Trophoblast cell (in vitro differentiated cells and primary cell): ENCODE results near the gene UQCC2.

ENCODE experiments used
- DNase-seq, 2 donors: peaks; one replicate each; pipeline ENCODE4 v3.0.0-alpha.2; 2016
- H2AFZ ChIP-seq: 2 replicates; pipeline ENCODE4 v1.6.1; 2013; ENCODE audit warnings: low read length, moderate library complexity, mild to moderate bottlenecking; ENCODE audit not compliant: insufficient read depth, poor library complexity
- H2AK5ac ChIP-seq: 2 replicates; pipeline ENCODE4 v1.6.1; 2013; ENCODE audit warnings: mild to moderate bottlenecking, low read length
- H2BK120ac ChIP-seq: 2 replicates; pipeline ENCODE4 v1.6.1; 2013; ENCODE audit warnings: low read length, mild to moderate bottlenecking, moderate library complexity; ENCODE audit not compliant: insufficient read depth, poor library complexity
- H2BK12ac ChIP-seq: 2 replicates; pipeline ENCODE4 v1.6.1; 2013; ENCODE audit warnings: mild to moderate bottlenecking, low read length, moderate library complexity
- H2BK5ac ChIP-seq: 2 replicates; pipeline ENCODE4 v1.6.1; 2013; ENCODE audit warnings: low read length, low read depth, moderate library complexity, mild to moderate bottlenecking; ENCODE audit not compliant: poor library complexity
- H3K14ac ChIP-seq: 2 replicates; pipeline ENCODE4 v1.6.1; 2013; ENCODE audit warnings: mild to moderate bottlenecking, low read length
- H3K18ac ChIP-seq: 2 replicates; pipeline ENCODE4 v1.6.1; 2013; ENCODE audit warnings: mild to moderate bottlenecking, low read length
- H3K23ac ChIP-seq: 2 replicates; pipeline ENCODE4 v1.6.1; 2013; ENCODE audit warnings: low read length
- H3K27ac ChIP-seq: 2 replicates; pipeline ENCODE4 v1.5.1; 2013; ENCODE audit warnings: low read depth, mild to moderate bottlenecking, inconsistent platforms, low read length, moderate library complexity
- H3K27me3 ChIP-seq: 2 replicates; pipeline ENCODE4 v1.6.1; 2013; ENCODE audit warnings: inconsistent platforms, mild to moderate bottlenecking, low read length, moderate library complexity; ENCODE audit not compliant: insufficient read depth
- H3K36me3 ChIP-seq, 2 experiments: 1 replicate in 1 of 2; 2 replicates in 1 of 2; pipeline ENCODE4 v1.6.1; 2013; ENCODE audit warnings: low read length in 2 of 2, mild to moderate bottlenecking in 2 of 2, moderate library complexity in 1 of 2; ENCODE audit not compliant: insufficient read depth in 2 of 2, control insufficient read depth in 1 of 2
- H3K4ac ChIP-seq: 2 replicates; pipeline ENCODE4 v1.6.1; 2013; ENCODE audit warnings: low read depth, mild to moderate bottlenecking, low read length, moderate library complexity
- H3K4me1 ChIP-seq, 2 experiments: 1 replicate in 1 of 2; 2 replicates in 1 of 2; pipeline ENCODE4 v1.6.1; 2013; ENCODE audit warnings: low read length in 2 of 2, mild to moderate bottlenecking in 2 of 2, moderate library complexity in 1 of 2; ENCODE audit not compliant: insufficient read depth in 2 of 2, control insufficient read depth in 1 of 2
- H3K4me2 ChIP-seq: 2 replicates; pipeline ENCODE4 v1.6.1; 2013; ENCODE audit warnings: inconsistent platforms, mild to moderate bottlenecking, low read length, moderate library complexity
- H3K4me3 ChIP-seq: 2 replicates; pipeline ENCODE4 v1.5.1; 2013; ENCODE audit warnings: mild to moderate bottlenecking, low read depth, low read length, inconsistent platforms
- H3K79me1 ChIP-seq: one replicate; pipeline ENCODE4 v1.6.1; 2013; ENCODE audit warnings: low read length
- H3K79me2 ChIP-seq: 2 replicates; pipeline ENCODE4 v1.6.1; 2013; ENCODE audit warnings: low read length, mild to moderate bottlenecking; ENCODE audit not compliant: control insufficient read depth, insufficient read depth, poor library complexity
- H3K9ac ChIP-seq: 2 replicates; pipeline ENCODE4 v1.6.1; 2013; ENCODE audit warnings: mild to moderate bottlenecking, low read length
- H3K9me3 ChIP-seq: 2 replicates; pipeline ENCODE4 v1.6.1; 2013; ENCODE audit warnings: low read depth, mild to moderate bottlenecking, control low read depth, inconsistent platforms, low read length; ENCODE audit not compliant: insufficient read depth
- H4K12ac ChIP-seq: 2 replicates; pipeline ENCODE4 v1.6.1; 2013; ENCODE audit warnings: low read depth, mild to moderate bottlenecking, low read length, moderate library complexity
- H4K8ac ChIP-seq: 2 replicates; pipeline ENCODE4 v1.6.1; 2013; ENCODE audit warnings: low read depth, mild to moderate bottlenecking, low read length, moderate library complexity
- H4K91ac ChIP-seq: one replicate; pipeline ENCODE4 v1.6.1; 2013; ENCODE audit warnings: low read depth, mild to moderate bottlenecking, low read length, moderate library complexity
- WGBS: extraction: QIAGEN DNeasy Blood & Tissue Kit; methylation state at CpG from one replicate; pipeline ENCODE4 v1.1.7; 2013; ENCODE audit warnings: missing lambda C conversion rate; ENCODE audit not compliant: insufficient read length, insufficient coverage; ENCODE audit errors: extremely low coverage; 5-methylcytosine and 5-hydroxymethylcytosine counted together

UQCC2 gene

DNA sequence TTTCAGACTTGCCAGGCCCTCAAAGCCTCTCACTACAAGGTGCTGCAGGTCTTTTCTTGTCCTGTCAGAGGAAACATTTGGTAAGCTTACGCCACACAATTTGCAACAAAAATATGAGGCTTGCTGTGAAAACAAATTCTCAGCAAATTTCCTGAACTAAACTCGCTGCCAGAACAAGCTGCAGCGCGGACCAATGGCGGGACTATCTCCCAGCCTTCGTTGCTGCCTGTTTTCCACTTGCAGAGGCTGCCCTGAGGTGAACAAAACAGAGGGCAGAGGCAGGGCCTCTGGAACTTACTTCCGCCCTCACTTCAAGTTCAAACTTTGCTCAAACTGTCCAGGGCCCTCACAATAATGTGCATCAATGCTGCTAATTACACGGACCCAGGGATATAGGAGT lies 12.4 kb downstream of the UQCC2 start:
- Histone ChIP-seq H3K14ac (no peak overlapping the region), H2AK5ac (no peak overlapping the region)
- no CpG with 5 or more reads among the region's 8 CpGs for WGBS

DNA sequence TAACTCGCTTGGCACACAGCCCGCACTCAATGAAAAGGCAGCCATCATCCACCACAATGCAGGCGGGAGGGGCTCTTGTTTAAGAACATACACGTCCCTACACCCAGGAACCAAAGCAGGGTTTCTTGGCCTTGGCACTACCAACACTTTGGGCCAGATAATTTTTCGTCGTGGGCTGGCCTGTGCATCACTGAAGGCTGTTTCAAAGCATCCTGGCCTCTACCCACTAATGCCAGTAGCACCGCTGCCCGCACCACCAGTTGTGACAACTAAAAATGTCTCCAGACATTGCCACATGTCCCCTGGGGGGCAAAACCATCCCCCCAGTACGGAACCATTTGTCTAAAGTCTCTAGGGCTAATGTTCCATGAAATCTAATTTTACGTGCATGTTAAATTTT lies 13.0 kb downstream of the UQCC2 start:
- Histone ChIP-seq H3K18ac (no peak overlapping the region), H3K23ac (no peak overlapping the region), H3K36me3 (peaks cover 40% of the 10 kb centered on the region in 2 experiments), H3K9me3 (peaks cover 2% of the 10 kb centered on the region), H3K4me2 (no peak overlapping the region), H2BK5ac (no peak overlapping the region), H4K91ac (no peak overlapping the region), H3K14ac (no peak overlapping the region), H3K79me1 (no peaks in the 10 kb centered on the region), H4K12ac (no peak overlapping the region), H3K27me3 (no peaks in the 10 kb centered on the region), H2AFZ (no peak overlapping the region), H3K27ac (no peak overlapping the region), H3K9ac (no peak overlapping the region), H3K4me3 (no peak overlapping the region), H3K4me1 (no peaks in the 10 kb centered on the region), H2BK120ac (no peak overlapping the region), H3K79me2 (no peaks in the 10 kb centered on the region), H3K4ac (no peak overlapping the region), H2BK12ac (no peak overlapping the region), H2AK5ac (no peak overlapping the region), H4K8ac (no peak overlapping the region)
- no peak for DNase-seq
- WGBS = no CpG with 5 or more reads among the region's 10 CpGs

More for the DNA sequence above, 12.4 kb downstream of the UQCC2 start:
- Histone ChIP-seq H3K79me1 (no peaks in the 10 kb centered on the region), H4K12ac (no peak overlapping the region), H3K36me3 (peaks cover 37 to 41% of the 10 kb centered on the region in 2 experiments), H3K79me2 (no peaks in the 10 kb centered on the region), H3K4me3 (no peak overlapping the region), H2BK5ac (no peak overlapping the region), H3K4ac (no peak overlapping the region), H3K4me1 (no peaks in the 10 kb centered on the region), H2BK120ac (no peak overlapping the region), H4K91ac (no peak overlapping the region), H3K9me3 (peaks cover 2% of the 10 kb centered on the region), H3K18ac (no peak overlapping the region), H3K9ac (no peak overlapping the region), H3K27me3 (no peaks in the 10 kb centered on the region), H3K23ac (no peak overlapping the region), H2BK12ac (no peak overlapping the region), H4K8ac (no peak overlapping the region), H3K27ac (no peak overlapping the region), H2AFZ (no peak overlapping the region), H3K4me2 (no peak overlapping the region)
- no peak for DNase-seq

DNA sequence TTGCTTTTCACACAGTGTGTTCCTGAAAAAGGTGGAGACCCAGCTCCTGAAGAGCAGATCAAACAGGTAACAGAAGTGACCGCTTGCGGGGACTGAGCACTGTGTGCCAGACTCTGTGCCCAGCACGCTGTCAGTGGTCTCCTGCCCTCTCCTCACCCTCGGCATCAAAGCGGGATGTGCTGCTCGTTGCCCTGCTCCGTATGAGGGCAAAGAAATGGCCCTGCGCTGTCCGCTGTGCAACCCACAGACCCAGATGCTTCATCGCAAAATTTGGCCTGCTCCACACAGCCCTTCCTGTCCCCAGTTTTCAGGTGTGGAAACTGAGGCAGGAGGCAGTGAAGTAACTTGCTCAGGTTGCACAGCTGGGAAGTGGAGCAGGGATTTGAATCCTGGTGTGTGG lies 13.7 kb downstream of the UQCC2 start:
- Histone ChIP-seq H4K91ac (no peak overlapping the region), H2AK5ac (no peak overlapping the region), H3K4me2 (no peak overlapping the region), H3K23ac (no peak overlapping the region), H2BK12ac (no peak overlapping the region), H3K14ac (no peak overlapping the region), H3K4ac (no peak overlapping the region), H3K4me1 (no peaks in the 10 kb centered on the region), H3K18ac (no peak overlapping the region), H3K36me3 (peaks cover 40 to 41% of the 10 kb centered on the region in 2 experiments), H4K8ac (no peak overlapping the region), H2BK5ac (no peak overlapping the region), H3K27ac (no peak overlapping the region), H2BK120ac (no peak overlapping the region), H3K79me2 (no peaks in the 10 kb centered on the region), H3K9ac (no peak overlapping the region), H4K12ac (no peak overlapping the region), H3K9me3 (peaks cover 2% of the 10 kb centered on the region), H2AFZ (no peak overlapping the region), H3K79me1 (no peaks in the 10 kb centered on the region), H3K4me3 (no peak overlapping the region), H3K27me3 (no peaks in the 10 kb centered on the region)
- DNase-seq = no peak
- no CpG with 5 or more reads among the region's 10 CpGs for WGBS

DNA sequence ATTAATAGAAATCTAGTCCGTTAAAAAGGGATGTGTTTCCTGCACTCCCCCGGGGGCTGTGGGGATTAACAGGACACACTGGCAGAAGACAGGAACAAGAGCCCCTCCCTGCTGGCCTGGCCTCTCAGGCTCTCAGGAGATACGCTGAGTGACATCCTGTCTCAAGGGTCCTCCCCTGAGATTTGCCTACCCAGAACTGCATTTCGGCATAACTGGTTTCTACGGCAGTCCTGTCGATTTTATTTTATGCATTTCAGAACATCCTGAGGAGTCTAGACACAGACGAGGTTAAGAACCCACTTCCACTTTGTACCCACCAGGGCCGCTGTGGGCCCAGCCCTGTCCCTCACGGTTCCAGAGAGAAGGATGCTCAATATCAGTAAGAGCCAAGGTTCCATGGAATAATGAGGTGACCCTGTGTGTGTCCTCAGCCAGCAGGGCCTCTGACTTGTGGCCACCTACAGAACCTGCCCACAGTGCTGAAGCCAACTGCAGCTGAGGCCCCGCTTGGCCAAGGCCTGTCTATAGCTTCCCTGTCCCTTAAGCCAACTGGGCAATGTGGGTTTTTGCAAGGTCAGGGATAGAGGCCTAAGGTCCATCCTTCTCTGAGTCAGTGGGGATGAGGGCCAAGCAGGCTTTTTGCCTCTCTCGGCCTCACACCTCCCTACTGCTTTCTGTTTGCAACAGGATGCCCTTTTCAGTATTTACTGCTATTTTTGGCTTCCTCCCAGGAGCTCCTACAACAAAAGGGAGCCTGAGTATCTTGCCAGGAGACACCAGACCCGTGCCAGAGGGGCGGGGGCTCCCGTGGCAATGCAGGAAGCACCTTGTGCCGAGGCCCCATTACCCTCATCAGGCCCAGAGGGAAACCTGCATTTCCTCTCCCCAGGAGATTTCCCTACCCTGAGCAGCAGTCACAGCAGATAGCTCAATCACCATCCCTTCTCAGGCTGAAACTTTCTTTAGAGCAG lies 14.7 kb downstream of the UQCC2 start:
- Histone ChIP-seq H2BK120ac (no peak overlapping the region), H2AFZ (no peak overlapping the region), H3K9ac (no peak overlapping the region), H3K4ac (no peak overlapping the region), H4K12ac (no peak overlapping the region), H3K18ac (no peak overlapping the region), H3K14ac (no peak overlapping the region), H3K4me1 (peaks cover 4 to 7% of the 10 kb centered on the region in 2 experiments), H2BK5ac (no peak overlapping the region), H3K23ac (no peak overlapping the region), H4K91ac (no peak overlapping the region), H4K8ac (no peak overlapping the region), H3K79me2 (no peaks in the 10 kb centered on the region), H3K36me3 (peaks cover 40 to 41% of the 10 kb centered on the region in 2 experiments), H3K4me3 (no peak overlapping the region), H2BK12ac (no peak overlapping the region), H3K27me3 (no peaks in the 10 kb centered on the region), H3K27ac (no peak overlapping the region), H2AK5ac (no peak overlapping the region), H3K4me2 (no peak overlapping the region), H3K9me3 (peaks cover 2% of the 10 kb centered on the region), H3K79me1 (no peaks in the 10 kb centered on the region)
- DNase-seq = no peak
- WGBS = no CpG with 5 or more reads among the region's 15 CpGs
